GM12801 (cell line): ENCODE data around the gene ILKAP.

Source experiments
- CTCF ChIP-seq: IDR thresholded peaks from one replicate; pipeline ENCODE4 v1.5.1; 2011; ENCODE audit warnings: control low read depth; ENCODE audit not compliant: insufficient read length; ENCODE audit errors: extremely low read depth

The ILKAP gene

DNA sequence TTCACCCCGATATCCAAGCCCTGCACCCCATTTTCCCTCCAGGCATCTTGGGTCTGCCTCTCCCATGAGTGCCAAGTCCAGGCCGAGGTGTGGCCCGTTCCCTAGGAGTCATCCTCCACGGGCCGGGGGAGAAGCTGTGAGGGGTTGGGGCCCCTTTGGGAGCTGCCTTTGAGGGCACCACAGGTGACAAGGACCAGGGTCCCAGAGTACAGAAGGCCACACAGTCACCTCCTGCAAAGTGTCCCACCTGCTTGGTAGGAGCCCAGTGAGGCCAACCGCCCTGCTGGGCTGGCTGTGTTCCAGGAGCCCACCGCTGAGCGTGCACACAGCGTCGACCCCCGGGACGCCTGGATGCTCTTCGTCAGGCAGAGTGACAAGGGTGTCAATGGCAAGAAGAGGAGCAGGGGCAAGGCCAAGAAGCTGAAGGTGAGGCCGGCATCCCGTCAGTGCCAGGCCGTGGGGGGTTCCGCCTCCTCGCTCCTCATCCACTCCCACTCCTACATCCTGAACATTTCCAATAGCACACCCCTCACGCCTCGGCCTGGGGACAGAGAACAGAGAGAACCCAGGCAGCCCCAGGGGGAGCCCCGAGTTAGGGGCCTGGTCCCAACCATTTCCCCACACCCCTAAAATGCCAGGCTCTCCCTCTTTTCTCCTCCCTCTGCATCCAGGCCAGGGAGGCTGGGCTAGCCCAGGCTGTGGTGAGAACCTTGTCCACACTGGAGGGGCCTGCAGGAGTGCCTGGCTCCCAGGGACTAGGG, 42.0 kb downstream of the ILKAP start:
- TF ChIP-seq CTCF: no peak

GRCh38 chr2:238160206-238161129, 43.0 kb downstream of the ILKAP start:
- no peak for TF ChIP-seq CTCF

DNA sequence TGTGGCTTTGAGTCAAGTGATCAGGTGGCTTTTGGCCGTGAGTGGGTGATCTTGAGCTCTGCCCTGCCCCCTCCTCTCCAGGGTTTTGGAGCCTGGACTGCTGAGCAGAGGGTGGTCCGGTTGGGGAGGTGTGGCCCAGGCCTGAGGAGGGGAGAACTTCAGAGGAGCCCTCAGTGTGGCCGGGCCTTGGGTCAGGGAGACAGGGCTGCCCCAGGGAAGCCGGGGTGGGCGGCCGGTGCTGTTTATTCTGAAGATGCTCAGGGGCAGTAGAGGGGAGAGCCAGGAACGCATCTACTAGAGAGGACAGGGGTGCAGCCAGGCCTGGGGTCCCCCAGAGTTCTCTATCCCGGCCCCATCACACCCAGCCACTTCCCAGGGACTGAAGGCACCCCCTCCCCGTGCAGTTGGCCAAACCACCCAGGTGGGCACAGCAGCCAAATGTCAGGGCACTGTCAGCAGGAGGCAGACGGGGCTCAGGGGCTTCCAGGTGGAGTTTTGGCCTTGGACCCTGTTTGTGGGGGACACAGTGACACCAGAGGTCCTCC, 43.8 kb downstream of the ILKAP start:
- no peak for TF ChIP-seq CTCF

DNA sequence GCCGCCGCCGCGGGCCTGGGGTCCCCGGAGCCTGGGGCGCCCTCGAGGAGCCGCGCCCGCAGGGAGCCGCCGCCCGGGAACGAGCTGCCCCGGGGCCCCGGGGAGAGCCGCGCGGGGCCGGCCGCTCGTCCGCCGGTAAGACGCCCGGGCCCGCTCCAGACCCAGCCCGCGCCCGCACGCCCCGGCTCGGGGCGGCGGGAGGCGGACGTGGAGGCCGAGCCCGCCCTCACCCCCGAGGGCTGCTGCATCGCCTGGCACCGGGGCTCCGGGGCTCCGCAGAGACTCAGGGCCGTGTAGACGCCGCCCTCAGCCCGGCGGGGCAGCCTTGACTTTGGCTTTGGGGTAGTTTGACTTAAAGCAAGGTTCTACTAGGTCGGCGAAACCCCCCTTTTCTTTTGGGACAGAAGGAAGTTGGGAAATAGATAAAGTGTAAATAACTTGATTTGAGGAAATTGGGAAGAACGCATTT, 44.4 kb downstream of the ILKAP start:
- no peak for TF ChIP-seq CTCF

DNA sequence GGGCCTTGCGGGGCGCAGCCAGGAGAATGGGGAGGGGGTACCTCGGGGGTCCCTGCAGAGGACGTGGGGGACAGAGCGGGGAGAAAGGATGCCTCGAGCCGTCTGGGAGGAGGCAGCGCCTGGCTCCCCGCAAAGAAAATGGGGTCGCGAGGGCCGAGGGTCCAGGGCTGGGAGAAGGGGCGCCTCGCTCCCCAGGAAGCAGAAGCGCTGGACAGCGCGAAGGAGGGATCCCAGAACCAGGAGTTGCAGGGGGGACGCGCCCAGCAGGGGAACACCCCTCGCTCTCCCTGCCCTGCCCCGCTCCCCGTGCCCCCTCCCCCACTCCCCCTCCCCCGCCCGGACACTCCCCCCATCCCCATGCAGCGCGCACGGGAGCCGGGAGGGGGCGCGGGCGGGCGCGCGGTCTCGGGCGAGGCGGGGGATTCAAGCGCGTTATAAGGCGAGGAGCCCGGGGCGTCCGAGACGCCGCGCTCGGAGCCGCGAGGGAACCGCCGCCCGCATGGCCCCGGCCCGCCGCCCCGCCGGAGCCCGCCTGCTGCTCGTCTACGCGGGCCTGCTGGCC, 44.9 kb downstream of the ILKAP start, which contains the start of gene ERFE:
TSS of gene ERFE (plus strand) at position 462 of the 562 bp plus-strand sequence. CDS start at position 500, 38 bp downstream.
- TF ChIP-seq CTCF: no peak

- TF ChIP-seq CTCF: no peak
Measured at GRCh38 chr2:238158018-238158508, 45.4 kb downstream of the ILKAP start.
